Activated CD8-positive, alpha-beta memory T cell treated with anti-CD3 and anti-CD28 coated beads, Interleukin-2, amount 50 U/mL, for 1 hour (primary cell): ENCODE results near the gene KLC3.
"Not testable (repeated sequence)": the region's sequence is repeated elsewhere in the genome, so short reads cannot be mapped to it uniquely, and the experiment has no call there.

Source experiments
- DNase-seq: peaks from one replicate; pipeline ENCODE4 v3.0.0-alpha.2; 2020; ENCODE audit errors: extremely low read depth

KLC3 gene

GRCh38 chr19:45340232-45340898, at the start of gene KLC3:
TSS of gene KLC3 (plus strand) at chr19:45340750. CDS start at chr19:45345542, 4,792 bp downstream.
- no peak for DNase-seq

- no peak for DNase-seq
These were observed 48.7 kb upstream of the KLC3 start for GRCh38 chr19:45291834-45292233.

GRCh38 chr19:45293682-45294081, 46.9 kb upstream of the KLC3 start:
- DNase-seq = no peak

- DNase-seq = no peak
These were observed 46.1 kb upstream of the KLC3 start for GRCh38 chr19:45294291-45295029.

- DNase-seq = no peak
These were observed 44.7 kb upstream of the KLC3 start for GRCh38 chr19:45295873-45296272.

GRCh38 chr19:45296355-45296754, 44.2 kb upstream of the KLC3 start:
- no peak for DNase-seq

GRCh38 chr19:45297674-45298073, 42.9 kb upstream of the KLC3 start:
- DNase-seq = no peak

GRCh38 chr19:45298264-45298663, 42.3 kb upstream of the KLC3 start:
- DNase-seq = no peak

GRCh38 chr19:45299719-45300118, 40.8 kb upstream of the KLC3 start:
- DNase-seq = no peak

GRCh38 chr19:45302416-45302815, 38.1 kb upstream of the KLC3 start:
- no peak for DNase-seq

GRCh38 chr19:45303269-45304060, 37.1 kb upstream of the KLC3 start:
- DNase-seq = no peak

- DNase-seq = no peak
These were observed 36.2 kb upstream of the KLC3 start for GRCh38 chr19:45304141-45304926.

GRCh38 chr19:45305007-45305406, 35.5 kb upstream of the KLC3 start:
- DNase-seq = no peak

GRCh38 chr19:45305421-45305820, 35.1 kb upstream of the KLC3 start:
- no peak for DNase-seq

- no peak for DNase-seq
These were observed 34.5 kb upstream of the KLC3 start for GRCh38 chr19:45306040-45306439.

- DNase-seq = no peak
These were observed 34.0 kb upstream of the KLC3 start for GRCh38 chr19:45306518-45307027.

GRCh38 chr19:45307361-45307760, 33.2 kb upstream of the KLC3 start:
- no peak for DNase-seq

GRCh38 chr19:45309322-45309721, 31.2 kb upstream of the KLC3 start:
- not testable (repeated sequence) for DNase-seq

- DNase-seq = no peak
These were observed 28.9 kb upstream of the KLC3 start for GRCh38 chr19:45311621-45312020.

- DNase-seq = not testable (repeated sequence)
These were observed 28.3 kb upstream of the KLC3 start for GRCh38 chr19:45312285-45312684.

GRCh38 chr19:45314708-45315245, 25.8 kb upstream of the KLC3 start:
- no peak for DNase-seq
